NCI-H345 treated with DMSO at 0.1 percent for 48 hours (cell line): ENCODE data around the gene FBXO31.
A peak's percentile ranks its signal among the peaks of the same experiment; 100 is the strongest.
"Not testable (repeated sequence)": the region's sequence is repeated elsewhere in the genome, so short reads cannot be mapped to it uniquely, and the experiment has no call there.

Experiments
- DNase-seq: peaks from one replicate; lab custom pipeline; 2025; ENCODE audit not compliant: unreplicated experiment; lab: John Stamatoyannopoulos, UW

Gene FBXO31

GRCh38 chr16:87411375-87412271, 28.0 kb upstream of the FBXO31 start:
- DNase-seq, result no peak

GRCh38 chr16:87410968-87411367, 27.4 kb upstream of the FBXO31 start:
- no peak for DNase-seq

- no peak for DNase-seq
Measured at GRCh38 chr16:87410530-87410929, 27.0 kb upstream of the FBXO31 start.

- DNase-seq, result no peak
Measured at GRCh38 chr16:87409781-87410180, 26.2 kb upstream of the FBXO31 start.

- DNase-seq, result no peak
Measured at GRCh38 chr16:87409153-87409552, 25.6 kb upstream of the FBXO31 start.

GRCh38 chr16:87407511-87408112, 24.0 kb upstream of the FBXO31 start:
- DNase-seq, result no peak

- no peak for DNase-seq
Measured at GRCh38 chr16:87406495-87407088, 23.0 kb upstream of the FBXO31 start.

GRCh38 chr16:87404764-87405625, 21.4 kb upstream of the FBXO31 start:
- no peak for DNase-seq

GRCh38 chr16:87395181-87395842, 11.7 kb upstream of the FBXO31 start:
- no peak for DNase-seq

GRCh38 chr16:87393680-87394055, 10.1 kb upstream of the FBXO31 start:
- no peak for DNase-seq

GRCh38 chr16:87392821-87393679, 9.5 kb upstream of the FBXO31 start:
- DNase-seq, result no peak

GRCh38 chr16:87391950-87392820, 8.6 kb upstream of the FBXO31 start, which contains the start of gene MAP1LC3B:
Gene MAP1LC3B, plus strand, starts transcription at chr16:87392336. Its CDS starts 92 bp downstream, at chr16:87392428.
- DNase-seq, result peak; percentile 71

GRCh38 chr16:87391324-87391949, 7.9 kb upstream of the FBXO31 start:
- DNase-seq, result no peak

GRCh38 chr16:87390641-87391323, 7.2 kb upstream of the FBXO31 start:
- DNase-seq, result no peak

- DNase-seq, result not testable (repeated sequence)
Measured at GRCh38 chr16:87389914-87390313, 6.3 kb upstream of the FBXO31 start.

- DNase-seq, result no peak
Measured at GRCh38 chr16:87389245-87389644, 5.7 kb upstream of the FBXO31 start.

- DNase-seq, result no peak
Measured at GRCh38 chr16:87388818-87389134, 5.2 kb upstream of the FBXO31 start.
